H9 (cell line): Measurements from ENCODE around the gene DUOXA1. TPM values are rescaled to one million over a fixed set of nuclear protein-coding genes. Genes with fewer than 3 reads are reported as not detected.

Source experiments
- DNase-seq: peaks from one replicate; pipeline ENCODE4 v3.0.0-alpha.2; 2017
- H2AFZ ChIP-seq: one replicate; pipeline ENCODE4 v1.6.1; 2013; ENCODE audit warnings: mild to moderate bottlenecking, low read length, control low read depth, moderate library complexity
- H2AK5ac ChIP-seq: 2 replicates; pipeline ENCODE4 v1.6.1; 2013; ENCODE audit warnings: low read length, control low read depth, mixed read lengths; ENCODE audit not compliant: insufficient read length
- H2BK120ac ChIP-seq: one replicate; pipeline ENCODE4 v1.6.1; 2013; ENCODE audit warnings: low read depth, mild to moderate bottlenecking, low read length, control low read depth, inconsistent platforms; ENCODE audit not compliant: poor library complexity, severe bottlenecking
- H2BK12ac ChIP-seq: 2 replicates; pipeline ENCODE4 v1.6.1; 2013; ENCODE audit warnings: low read length, control low read depth, mixed read lengths, low read depth; ENCODE audit not compliant: insufficient read length
- H2BK15ac ChIP-seq: 2 replicates; pipeline ENCODE4 v1.6.1; 2013; ENCODE audit warnings: low read depth, low read length, control low read depth
- H2BK20ac ChIP-seq: one replicate; pipeline ENCODE4 v1.6.1; 2013; ENCODE audit warnings: low read depth, mild to moderate bottlenecking, low read length, control low read depth, inconsistent platforms; ENCODE audit not compliant: poor library complexity, severe bottlenecking
- H2BK5ac ChIP-seq: 2 replicates; pipeline ENCODE4 v1.6.1; 2013; ENCODE audit warnings: low read length, control low read depth, mixed read lengths; ENCODE audit not compliant: insufficient read length
- H3K14ac ChIP-seq: 2 replicates; pipeline ENCODE4 v1.6.1; 2013; ENCODE audit warnings: low read length, control low read depth; ENCODE audit not compliant: insufficient read depth
- H3K18ac ChIP-seq: 2 replicates; pipeline ENCODE4 v1.6.1; 2013; ENCODE audit warnings: low read depth, mild to moderate bottlenecking, mixed read lengths, low read length, control low read depth; ENCODE audit not compliant: insufficient read length
- H3K23ac ChIP-seq: 2 replicates; pipeline ENCODE4 v1.6.1; 2013; ENCODE audit warnings: low read length, control low read depth, mixed read lengths, low read depth; ENCODE audit not compliant: insufficient read length
- H3K23me2 ChIP-seq: 2 replicates; pipeline ENCODE4 v1.6.1; 2013; ENCODE audit warnings: low read depth, mild to moderate bottlenecking, mixed read lengths, low read length, control low read depth; ENCODE audit not compliant: insufficient read length, poor library complexity, severe bottlenecking
- H3K27ac ChIP-seq: 2 replicates; pipeline ENCODE4 v1.5.1; 2013; ENCODE audit warnings: low read length, control low read depth, mixed read lengths, low read depth; ENCODE audit not compliant: insufficient read length
- H3K27me3 ChIP-seq: 2 replicates; pipeline ENCODE4 v1.6.1; 2013; ENCODE audit warnings: low read length, control low read depth, inconsistent platforms; ENCODE audit not compliant: insufficient read depth
- H3K4ac ChIP-seq: 2 replicates; pipeline ENCODE4 v1.6.1; 2013; ENCODE audit warnings: low read depth, mild to moderate bottlenecking, control low read depth, inconsistent platforms, low read length, moderate library complexity
- H3K4me1 ChIP-seq: 2 replicates; pipeline ENCODE4 v1.6.1; 2013; ENCODE audit warnings: low read length, control low read depth, inconsistent platforms; ENCODE audit not compliant: insufficient read depth
- H3K4me2 ChIP-seq: 2 replicates; pipeline ENCODE4 v1.6.1; 2013; ENCODE audit warnings: low read length, control low read depth, mixed read lengths; ENCODE audit not compliant: insufficient read length, insufficient read depth
- H3K56ac ChIP-seq: 2 replicates; pipeline ENCODE4 v1.6.1; 2013; ENCODE audit warnings: low read depth, mild to moderate bottlenecking, mixed read lengths, low read length, control low read depth; ENCODE audit not compliant: insufficient read length
- H3K79me1 ChIP-seq: 2 replicates; pipeline ENCODE4 v1.6.1; 2013; ENCODE audit warnings: low read depth, mild to moderate bottlenecking, moderate library complexity, low read length, control low read depth, inconsistent platforms; ENCODE audit not compliant: insufficient read depth, poor library complexity, severe bottlenecking
- H3K79me2 ChIP-seq: 2 replicates; pipeline ENCODE4 v1.6.1; 2013; ENCODE audit warnings: low read length, control low read depth, inconsistent platforms; ENCODE audit not compliant: insufficient read depth
- H3K9ac ChIP-seq: 2 replicates; pipeline ENCODE4 v1.6.1; 2013; ENCODE audit warnings: low read length, control low read depth, mixed read lengths; ENCODE audit not compliant: insufficient read length; ENCODE audit errors: extremely low read depth
- H3K9me3 ChIP-seq: one replicate; pipeline ENCODE4 v1.6.1; 2013; ENCODE audit warnings: low read depth, low read length, inconsistent platforms; ENCODE audit not compliant: control insufficient read depth
- H3T11ph ChIP-seq: one replicate; pipeline ENCODE4 v1.6.1; 2013; ENCODE audit warnings: mild to moderate bottlenecking, low read length, control low read depth, inconsistent platforms
- H4K20me1 ChIP-seq: one replicate; pipeline ENCODE4 v1.6.1; 2013; ENCODE audit not compliant: control insufficient read depth, insufficient read length, insufficient read depth
- H4K5ac ChIP-seq: 2 replicates; pipeline ENCODE4 v1.6.1; 2013; ENCODE audit warnings: low read depth, mild to moderate bottlenecking, mixed read lengths, low read length, control low read depth; ENCODE audit not compliant: insufficient read length
- H4K8ac ChIP-seq: replicated peaks from 2 replicates; pipeline ENCODE4 v1.6.1; 2013; ENCODE audit warnings: low read length, control low read depth, mixed read lengths, low read depth; ENCODE audit not compliant: insufficient read length
- H4K91ac ChIP-seq: 2 replicates; pipeline ENCODE4 v1.6.1; 2013; ENCODE audit warnings: low read depth, mild to moderate bottlenecking, moderate library complexity, mixed read lengths, low read length, control low read depth; ENCODE audit not compliant: insufficient read length
- H3K27ac Mint-ChIP-seq, 3 experiments: 2 replicates in 2 of 3; 3 replicates in 1 of 3; pipeline ENCODE4 v1.8.0; 2020 to 2021; ENCODE audit warnings: mixed read lengths in 3 of 3, mild to moderate bottlenecking in 1 of 3, moderate library complexity in 1 of 3
- H3K27me3 Mint-ChIP-seq: 2 replicates; pipeline ENCODE4 v1.8.0; 2021; ENCODE audit warnings: low read depth, mild to moderate bottlenecking, moderate library complexity, mixed read lengths
- H3K36me3 Mint-ChIP-seq, 3 experiments: 2 replicates in 2 of 3; 3 replicates in 1 of 3; pipeline ENCODE4 v1.8.0; 2020 to 2021; ENCODE audit warnings: low read depth in 3 of 3, mixed read lengths in 3 of 3; ENCODE audit not compliant: insufficient read depth in 1 of 3
- H3K4me1 Mint-ChIP-seq, 2 experiments: 2 replicates each; pipeline ENCODE4 v1.8.0; 2020; ENCODE audit warnings: mixed read lengths in 2 of 2
- H3K4me3 Mint-ChIP-seq, 2 experiments: 2 replicates in 1 of 2; 3 replicates in 1 of 2; pipeline ENCODE4 v1.8.0; 2020 to 2021; ENCODE audit warnings: mild to moderate bottlenecking in 2 of 2, mixed read lengths in 2 of 2, moderate library complexity in 1 of 2
- H3K9me3 Mint-ChIP-seq, 2 experiments: 2 replicates in 1 of 2; 3 replicates in 1 of 2; pipeline ENCODE4 v1.8.0; 2020; ENCODE audit warnings: mild to moderate bottlenecking in 2 of 2, mixed read lengths in 2 of 2, moderate library complexity in 1 of 2
- CTCF ChIP-seq: fragments of 200-600 bp; sonication (generic); conservative IDR thresholded peaks from 3 replicates; pipeline ENCODE4 v1.8.0; 2021; ENCODE audit warnings: antibody characterized with exemption, mild to moderate bottlenecking
- WGBS: extraction: QIAGEN DNeasy Blood & Tissue Kit; methylation state at CpG from one replicate; pipeline ENCODE4 v1.1.7; 2013; ENCODE audit warnings: missing lambda C conversion rate, low lambda C conversion rate, mixed read lengths; ENCODE audit not compliant: insufficient read length; ENCODE audit errors: extremely low coverage; 5-methylcytosine and 5-hydroxymethylcytosine counted together
- total RNA-seq: library from RNA; stranded (reverse); gene quantifications from 2 replicates; pipeline ENCODE4 v1.2.1, GENCODE V29; 2021

Gene DUOXA1
- total RNA-seq, 1 experiment from 2014 or later = 1.2 TPM

GRCh38 chr15:45110256-45110820 is 19.3 kb downstream of the DUOXA1 start:
- H3K27ac ChIP-seq = no peak overlapping the region
- H4K8ac ChIP-seq = no peak overlapping the region
- H3K18ac ChIP-seq = no peak overlapping the region
- no peak overlapping the region for H3K14ac ChIP-seq
- H3K4ac ChIP-seq = no peak overlapping the region
- H4K20me1 ChIP-seq = peaks cover 3% of the 10 kb centered on the region
- no peak overlapping the region for H2BK5ac ChIP-seq
- peaks cover 52% of the 10 kb centered on the region for H3K27me3 ChIP-seq
- Mint-ChIP-seq H3K27ac (no peak overlapping the region), H3K4me1 (peaks cover 18 to 26% of the 10 kb centered on the region in 2 experiments), H3K36me3 (no peaks in the 10 kb centered on the region; a peak in 1 of 7 replicates), H3K9me3 (peaks cover 0 to 4% of the 10 kb centered on the region in 2 experiments; a peak in 2 of 5 replicates), H3K27me3 (peaks cover 71% of the 10 kb centered on the region), H3K4me3 (peak overlapping the region in 1 of 2 experiments; percentile 32; a peak in 1 of 5 replicates)
- no peaks in the 10 kb centered on the region; the same call in 1 of the 2 replicates for H3K4me1 ChIP-seq
- H4K5ac ChIP-seq = no peak overlapping the region
- no peaks in the 10 kb centered on the region for H3K23me2 ChIP-seq
- H4K91ac ChIP-seq = no peak overlapping the region
- H2BK15ac ChIP-seq = no peak overlapping the region
- H3K23ac ChIP-seq = no peak overlapping the region
- no peak overlapping the region for H2BK120ac ChIP-seq
- H3K4me2 ChIP-seq = no peak overlapping the region
- no peaks in the 10 kb centered on the region for H3K79me2 ChIP-seq
- H2AFZ ChIP-seq = no peak overlapping the region
- peak; percentile 35 for TF ChIP-seq CTCF
- H3K56ac ChIP-seq = no peak overlapping the region
- WGBS = no CpG with 5 or more reads among the region's 11 CpGs
- H3T11ph ChIP-seq = no peak overlapping the region
- H3K9me3 ChIP-seq = no peaks in the 10 kb centered on the region
- H3K79me1 ChIP-seq = no peaks in the 10 kb centered on the region
- H2BK12ac ChIP-seq = no peak overlapping the region
- H2AK5ac ChIP-seq = no peak overlapping the region
- H2BK20ac ChIP-seq = no peak overlapping the region
- H3K9ac ChIP-seq = no peak overlapping the region
- DNase-seq = no peak
